HG03439 (cell line): ENCODE results near the gene FAM107B.

Experiments
- ATAC-seq: cut with Tn5 transposase; IDR thresholded peaks from one replicate; pipeline ENCODE4 v1.9.1; 2021; ENCODE audit warnings: mild to moderate bottlenecking, moderate library complexity; ENCODE audit not compliant: unreplicated experiment

Gene FAM107B

GRCh38 chr10:14476641-14477407 is 297.9 kb downstream of the FAM107B start:
- no peak for ATAC-seq

- no peak for ATAC-seq
Observed at GRCh38 chr10:14476006-14476405, 298.7 kb downstream of the FAM107B start.

- no peak for ATAC-seq
Observed at GRCh38 chr10:14474656-14475055, 300.0 kb downstream of the FAM107B start.

GRCh38 chr10:14470920-14471319 is 303.8 kb downstream of the FAM107B start:
- no peak for ATAC-seq

GRCh38 chr10:14468726-14469125 is 306.0 kb downstream of the FAM107B start:
- no peak for ATAC-seq
